Stimulated activated CD4-positive, alpha-beta T cell treated with anti-CD3 and anti-CD28 coated beads, Interleukin-12 subunit alpha, Interleukin-12 subunit beta, amount 100 ng/mL, for 24 hours (primary cell): ENCODE measurements around the gene AKAP10.
A peak's percentile ranks its signal among the peaks of the same experiment; 100 is the strongest.
"Not testable (repeated sequence)": the region's sequence is repeated elsewhere in the genome, so short reads cannot be mapped to it uniquely, and the experiment has no call there.

Experiments
- DNase-seq, 2 experiments: peaks; one replicate each; pipeline ENCODE4 v3.0.0-alpha.2; 2020; ENCODE audit warnings: low read depth in 2 of 2

AKAP10 gene

GRCh38 chr17:19977293-19978208 is at the start of gene AKAP10:
TSS of gene AKAP10 (minus strand) at chr17:19977828. CDS start at chr17:19977679, 149 bp downstream.
- peak; percentile 91 to 96 for DNase-seq

GRCh38 chr17:20026960-20027359 is 49.3 kb upstream of the AKAP10 start:
- no peak for DNase-seq

GRCh38 chr17:20022701-20023100 is 45.1 kb upstream of the AKAP10 start:
- DNase-seq, result no peak

DNA sequence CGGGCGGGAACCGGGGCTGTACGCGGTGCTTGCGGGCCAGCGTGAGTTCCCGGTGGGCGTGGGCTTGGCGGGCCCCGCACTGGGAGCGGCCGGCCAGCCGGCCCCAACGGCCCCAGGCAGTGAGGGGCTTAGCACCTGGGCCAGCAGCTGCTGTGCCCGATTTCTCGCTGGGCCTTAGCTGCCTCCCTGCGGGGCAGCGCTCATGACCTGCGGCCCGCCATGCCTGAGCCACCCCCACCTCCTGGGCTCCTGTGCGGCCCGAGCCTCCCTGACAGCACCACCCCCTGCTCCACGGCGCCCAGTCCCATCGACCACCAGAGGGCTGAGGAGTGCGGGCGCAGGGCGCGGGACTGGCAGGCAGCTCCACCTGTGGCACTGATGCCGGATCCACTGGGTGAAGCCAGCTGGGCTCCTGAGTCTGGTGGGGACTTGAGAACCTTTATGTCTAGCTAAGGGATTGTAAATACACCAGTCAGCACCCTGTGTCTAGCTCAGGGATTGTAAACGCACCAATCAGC is 38.9 kb upstream of the AKAP10 start:
- not testable (repeated sequence) for DNase-seq

- no peak for DNase-seq
Measured at GRCh38 chr17:20012017-20012536, 34.4 kb upstream of the AKAP10 start.

DNA sequence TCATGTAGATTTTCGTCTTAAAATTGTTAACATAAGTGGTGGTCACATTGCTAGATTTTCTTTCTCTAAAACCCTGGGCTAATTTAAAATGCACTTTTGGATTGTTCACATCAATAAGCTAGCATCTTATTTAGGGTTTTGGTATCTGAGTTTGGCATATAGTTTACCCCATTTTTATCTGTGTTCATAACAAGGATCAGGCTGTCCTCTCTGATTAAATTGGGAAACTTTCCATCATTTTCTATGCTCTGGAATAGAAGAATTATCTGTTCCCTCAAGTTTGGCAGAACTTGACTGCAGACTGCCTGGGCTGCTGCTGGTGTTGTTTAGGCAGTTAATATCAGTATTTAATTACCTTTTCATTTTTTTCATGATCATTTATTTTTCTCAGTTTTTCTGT is 33.3 kb upstream of the AKAP10 start:
- no peak for DNase-seq

DNA sequence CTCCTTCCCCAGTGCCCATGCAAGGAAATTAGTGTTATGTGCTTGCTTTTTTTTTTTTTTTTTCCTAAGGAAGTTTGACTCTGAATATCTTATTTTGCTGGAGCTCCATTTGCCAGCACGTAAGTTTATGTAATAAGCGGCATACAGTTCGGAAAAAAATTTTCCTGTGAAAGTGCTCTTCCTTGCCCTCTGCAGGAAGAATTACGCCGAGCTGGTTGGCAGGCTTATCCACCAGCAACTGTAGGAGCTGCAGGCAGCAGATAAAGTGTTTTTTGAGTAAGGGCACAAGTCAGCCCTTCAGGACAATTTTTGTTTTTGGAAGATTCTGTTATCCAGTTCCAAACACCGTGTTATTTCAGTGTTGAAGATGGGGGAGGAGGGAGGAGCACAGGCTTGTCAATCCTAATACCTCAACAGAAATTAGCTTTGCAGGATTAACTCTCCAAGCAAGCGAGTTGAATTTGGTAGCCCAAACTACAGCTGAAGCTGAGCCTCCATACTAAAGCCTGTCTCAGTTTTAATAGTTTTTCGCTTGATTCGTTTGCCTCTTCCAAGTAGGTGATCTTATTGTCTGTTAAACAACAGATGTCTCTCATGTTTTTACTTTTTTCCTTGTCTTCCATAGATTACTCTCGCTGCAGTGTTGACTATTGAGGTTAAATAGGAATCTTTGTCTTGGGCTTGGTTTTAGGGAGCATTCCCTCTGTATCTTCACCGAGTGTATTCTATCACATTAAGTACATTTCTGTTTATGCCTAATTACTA is 32.7 kb upstream of the AKAP10 start:
- DNase-seq, result no peak

GRCh38 chr17:20009302-20010098 is 31.9 kb upstream of the AKAP10 start, which contains the start of gene SPECC1:
TSS of gene SPECC1 (plus strand) at chr17:20009359. CDS start at chr17:20096652, 87,293 bp downstream.
- peak in 1 of 2 experiments; percentile 73 for DNase-seq

GRCh38 chr17:20009052-20009301 is 31.3 kb upstream of the AKAP10 start:
- peak in 1 of 2 experiments; percentile 82 for DNase-seq

- peak in 1 of 2 experiments; percentile 8 for DNase-seq
Measured at GRCh38 chr17:20008242-20009051, 30.8 kb upstream of the AKAP10 start.

DNA sequence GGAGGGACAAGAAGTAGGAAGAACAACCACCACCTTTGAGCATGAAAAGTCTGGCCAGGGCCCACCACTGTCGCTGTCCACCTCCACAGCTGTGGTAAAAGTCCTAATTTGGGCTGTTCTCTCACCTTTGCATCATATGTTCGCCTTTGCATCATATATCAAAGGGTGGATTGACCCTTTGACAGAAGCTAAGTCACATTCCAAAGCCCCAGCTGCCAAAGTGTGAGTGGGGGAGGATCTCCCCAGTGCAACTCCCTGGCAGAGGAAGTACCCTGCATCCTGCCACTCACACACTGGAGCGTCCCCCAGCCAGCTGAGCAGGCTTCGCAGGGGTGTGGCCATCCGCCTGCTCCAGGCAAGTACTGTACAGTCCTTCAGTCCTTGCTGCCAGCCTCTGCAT is 18.9 kb upstream of the AKAP10 start:
- DNase-seq, result no peak

GRCh38 chr17:19996086-19996485 is 18.5 kb upstream of the AKAP10 start:
- no peak for DNase-seq

DNA sequence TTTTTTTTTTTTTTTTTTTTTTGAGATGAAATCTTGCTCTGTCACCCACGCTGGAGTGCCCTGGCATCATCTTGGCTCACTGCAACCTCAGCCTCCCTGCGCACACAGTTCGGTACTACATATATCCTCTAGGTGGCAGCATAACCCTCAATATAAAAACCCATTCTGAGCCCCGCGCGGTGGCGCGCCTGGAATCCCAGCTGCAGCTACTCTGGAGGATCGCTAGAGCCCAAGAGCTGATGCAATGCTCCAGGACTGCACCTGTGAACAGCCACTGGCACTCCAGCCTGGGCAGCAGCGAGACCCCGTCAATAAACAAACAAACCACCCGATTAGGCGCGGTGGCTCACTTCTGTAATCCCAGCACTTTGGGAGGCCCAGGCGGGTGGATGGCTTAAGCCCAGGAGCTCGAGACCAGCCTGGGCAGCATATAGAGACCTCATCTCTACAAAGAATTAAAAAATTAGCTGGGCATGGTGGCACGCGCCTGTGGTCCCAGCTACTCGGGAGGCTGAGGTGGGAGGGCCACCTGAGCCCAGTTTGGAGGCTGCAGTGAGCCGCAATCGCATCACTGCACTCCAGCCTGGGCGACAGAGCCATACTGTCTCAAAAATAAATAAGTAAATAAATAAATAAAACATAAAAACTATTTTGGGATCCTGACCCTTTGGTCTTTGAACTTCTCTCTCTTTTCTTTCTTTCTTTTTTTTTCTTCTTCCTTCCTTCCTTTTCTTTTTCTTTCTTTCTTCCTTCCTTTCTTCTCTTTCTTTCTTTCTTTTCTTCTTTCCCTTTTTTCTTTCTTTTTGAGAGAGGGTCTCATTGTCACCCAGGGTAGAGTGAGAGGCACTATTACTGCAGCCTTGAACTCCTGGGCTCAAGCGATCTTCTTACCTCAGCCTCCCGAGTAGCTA is 15.4 kb upstream of the AKAP10 start:
- DNase-seq, result peak; percentile 56 to 62

- no peak for DNase-seq
Measured at GRCh38 chr17:19991252-19991885, 13.7 kb upstream of the AKAP10 start.

- no peak for DNase-seq
Measured at GRCh38 chr17:19987897-19988296, 10.3 kb upstream of the AKAP10 start.

DNA sequence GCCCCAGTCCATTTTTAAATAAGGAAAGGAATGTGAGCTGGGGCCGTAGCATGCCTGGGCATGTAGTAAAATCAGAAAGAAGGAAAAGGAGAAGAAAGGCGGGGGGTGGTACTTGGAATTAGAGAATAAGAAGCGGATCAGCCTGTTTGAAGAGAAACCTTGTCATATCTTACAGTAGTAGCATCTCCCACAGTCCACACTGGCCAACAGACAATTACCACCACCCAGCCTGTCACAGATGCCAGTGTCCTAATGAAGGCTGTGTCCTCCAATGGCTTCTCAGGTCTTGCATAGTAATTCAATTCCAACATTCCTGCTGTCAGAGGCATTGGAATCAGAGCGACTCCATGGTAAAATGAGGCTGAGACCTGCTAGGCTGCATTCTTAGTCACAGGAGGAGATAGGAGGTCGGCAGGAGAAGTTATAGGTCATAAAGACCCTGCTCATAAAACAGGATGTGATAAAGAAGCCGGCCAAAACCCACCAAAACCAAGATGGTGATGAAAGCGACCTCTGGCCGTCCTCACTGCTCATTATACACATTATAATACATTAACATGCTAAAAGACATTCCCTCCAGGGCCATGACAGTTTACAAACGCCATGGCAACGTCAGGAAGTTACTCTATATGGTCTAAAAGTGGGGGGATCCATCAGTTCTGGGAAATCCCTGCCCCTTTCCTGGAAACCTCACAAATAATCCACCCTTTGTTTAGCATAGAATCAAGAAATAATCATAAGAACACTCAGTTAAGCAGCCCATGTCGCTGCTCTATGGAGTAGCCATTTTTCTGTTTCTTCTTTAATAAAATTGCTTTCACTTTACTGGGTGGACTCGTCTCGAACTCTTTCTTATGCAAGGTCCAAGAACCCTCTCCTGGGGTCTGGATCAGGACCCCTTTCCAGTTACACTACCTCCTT is 9.6 kb upstream of the AKAP10 start:
- no peak for DNase-seq

GRCh38 chr17:19979917-19980770 is 2.5 kb upstream of the AKAP10 start:
- DNase-seq, result no peak
